Kidney (tissue), 14 donors: Measurements from ENCODE around the gene CTDP1. TPM values are rescaled to one million over a fixed set of nuclear protein-coding genes. Genes with fewer than 3 reads are reported as not detected.

ENCODE experiments used
- DNase-seq, 5 donors: peaks; one replicate each; pipeline ENCODE4 v3.0.0-alpha.2; 2013 to 2020
- FAIRE-seq: peaks from 2 replicates; lab custom pipeline; 2012; peaks lifted over from hg19 to GRCh38; lab: Jason Lieb, UNC
- H3K27ac ChIP-seq, 2 donors: one replicate each; pipeline ENCODE4 v1.7.0; 2013; ENCODE audit warnings: low read depth in 2 of 2, low read length in 2 of 2, inconsistent platforms in 1 of 2
- H3K27me3 ChIP-seq: one replicate; pipeline ENCODE4 v1.7.1; 2013; ENCODE audit warnings: low read length, inconsistent platforms; ENCODE audit not compliant: control insufficient read depth, insufficient read depth
- H3K36me3 ChIP-seq, 3 donors: one replicate each; pipeline versions ENCODE4 v1.7.0 to v1.7.1; 2013; ENCODE audit warnings: low read length in 3 of 3, control low read depth in 1 of 3, inconsistent platforms in 1 of 3; ENCODE audit not compliant: insufficient read depth in 3 of 3, control insufficient read depth in 2 of 3
- H3K4me1 ChIP-seq, 3 donors: one replicate each; pipeline versions ENCODE4 v1.7.0 to v1.7.1; 2013; ENCODE audit warnings: low read length in 3 of 3, inconsistent platforms in 1 of 3, low read depth in 1 of 3; ENCODE audit not compliant: control insufficient read depth in 2 of 3, insufficient read depth in 2 of 3
- H3K4me3 ChIP-seq, 3 donors: one replicate each; pipeline versions ENCODE4 v1.7.0 to v1.8.1; 2013; ENCODE audit warnings: low read length in 3 of 3, control low read depth in 1 of 3, inconsistent platforms in 1 of 3
- H3K9ac ChIP-seq, 3 donors: one replicate each; pipeline versions ENCODE4 v1.7.0 to v1.7.1; 2013; ENCODE audit warnings: low read length in 3 of 3, control low read depth in 1 of 3, inconsistent platforms in 1 of 3
- H3K9me3 ChIP-seq, 3 donors: one replicate each; pipeline versions ENCODE4 v1.7.0 to v1.7.1; 2013; ENCODE audit warnings: low read length in 3 of 3, control low read depth in 1 of 3, inconsistent platforms in 1 of 3; ENCODE audit not compliant: control insufficient read depth in 2 of 3, insufficient read depth in 1 of 3
- intact Hi-C: fragments of 100-400 bp; cut with DNase I; formaldehyde crosslinking; loops from one replicate; pipeline ENCODE4 v1.11.1; 2022
- polyA plus RNA-seq: library from polyadenylated mRNA; stranded (reverse); fragments of 350-450 nt; fragmentation: Illumina TruSeq; extraction: RNeasy Lipid Tissue Mini Kit (QIAGEN cat#74804); gene quantifications from one replicate; pipeline ENCODE4 v1.2.3, GENCODE V29; 2014; ENCODE audit warnings: low read depth, low replicate concordance; ENCODE audit not compliant: insufficient read depth
- total RNA-seq: library from RNA; stranded (reverse); fragmentation: NEBNext Ultra II Directional; extraction: Animal tissue kit (Norgen Biotek cat#: 25700); gene quantifications from one replicate; pipeline ENCODE4 v1.2.1, GENCODE V29; 2021
- TF ChIP-seq, protein P1 (sequence below): IDR thresholded peaks from 3 replicates; pipeline ENCODE4 v1.5.1; 2012; ENCODE audit warnings: mild to moderate bottlenecking, moderate library complexity, borderline replicate concordance; ENCODE audit not compliant: insufficient read depth; ENCODE audit errors: extremely low read depth
- donor health status: control.
- donor health status: control.
- donor health status: control.
- donor health status: control.
- donor health status: control.
- donor health status: DM: yes; HTN: yes; CAD: no.
- donor health status: Normal renal cell carcinoma (clear cell type).

The CTDP1 gene
- total and polyA plus RNA-seq, 2 donors from 2014 or later = 11.1 to 21.8 TPM

DNA sequence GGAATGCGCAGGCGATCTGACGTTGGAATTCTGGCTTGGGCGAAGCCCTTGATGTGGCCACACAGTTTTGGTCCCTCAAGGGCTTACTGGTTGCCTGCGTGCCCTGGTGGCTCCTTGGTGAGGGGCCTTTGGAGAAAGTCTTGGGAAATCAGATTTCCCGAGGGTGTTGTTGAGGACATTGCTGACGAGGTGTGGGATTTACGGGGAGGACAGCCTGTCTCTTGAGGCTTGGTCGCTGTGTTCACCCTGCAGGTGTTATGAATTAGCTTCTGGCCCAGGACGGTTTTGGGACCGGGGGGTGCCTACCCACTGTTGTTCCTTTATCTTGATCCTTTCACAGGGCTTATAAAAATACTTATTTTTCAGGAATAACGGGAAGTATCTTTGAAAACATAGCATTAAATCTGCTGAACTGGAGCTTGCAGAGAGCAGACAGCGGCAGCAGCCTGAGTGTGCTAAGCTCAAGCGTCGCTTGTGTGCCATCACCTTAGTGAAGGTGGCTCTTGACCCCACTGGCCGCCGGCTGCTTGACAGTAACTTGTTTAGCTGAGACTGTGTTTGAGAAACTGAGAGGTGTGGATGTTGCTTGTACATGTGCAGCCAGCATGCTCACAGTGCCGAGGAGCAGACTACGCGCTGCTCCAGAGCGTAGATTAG lies 4.2 kb downstream of the CTDP1 start:
- H3K27ac ChIP-seq = no peak overlapping the region
- no peaks in the 10 kb centered on the region for H3K36me3 ChIP-seq
- no peak overlapping the region for H3K9ac ChIP-seq
- H3K4me1 ChIP-seq = peaks cover 0 to 15% (median 7%) of the 10 kb centered on the region in 3 donors
- H3K9me3 ChIP-seq = no peaks in the 10 kb centered on the region
- H3K4me3 ChIP-seq = no peak overlapping the region
- TF ChIP-seq, protein P1, sequence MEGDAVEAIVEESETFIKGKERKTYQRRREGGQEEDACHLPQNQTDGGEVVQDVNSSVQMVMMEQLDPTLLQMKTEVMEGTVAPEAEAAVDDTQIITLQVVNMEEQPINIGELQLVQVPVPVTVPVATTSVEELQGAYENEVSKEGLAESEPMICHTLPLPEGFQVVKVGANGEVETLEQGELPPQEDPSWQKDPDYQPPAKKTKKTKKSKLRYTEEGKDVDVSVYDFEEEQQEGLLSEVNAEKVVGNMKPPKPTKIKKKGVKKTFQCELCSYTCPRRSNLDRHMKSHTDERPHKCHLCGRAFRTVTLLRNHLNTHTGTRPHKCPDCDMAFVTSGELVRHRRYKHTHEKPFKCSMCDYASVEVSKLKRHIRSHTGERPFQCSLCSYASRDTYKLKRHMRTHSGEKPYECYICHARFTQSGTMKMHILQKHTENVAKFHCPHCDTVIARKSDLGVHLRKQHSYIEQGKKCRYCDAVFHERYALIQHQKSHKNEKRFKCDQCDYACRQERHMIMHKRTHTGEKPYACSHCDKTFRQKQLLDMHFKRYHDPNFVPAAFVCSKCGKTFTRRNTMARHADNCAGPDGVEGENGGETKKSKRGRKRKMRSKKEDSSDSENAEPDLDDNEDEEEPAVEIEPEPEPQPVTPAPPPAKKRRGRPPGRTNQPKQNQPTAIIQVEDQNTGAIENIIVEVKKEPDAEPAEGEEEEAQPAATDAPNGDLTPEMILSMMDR = no peak
- FAIRE-seq = no peak
- no peaks in the 10 kb centered on the region for H3K27me3 ChIP-seq
- intact Hi-C loops = no loop called here
- DNase-seq = no peak

DNA sequence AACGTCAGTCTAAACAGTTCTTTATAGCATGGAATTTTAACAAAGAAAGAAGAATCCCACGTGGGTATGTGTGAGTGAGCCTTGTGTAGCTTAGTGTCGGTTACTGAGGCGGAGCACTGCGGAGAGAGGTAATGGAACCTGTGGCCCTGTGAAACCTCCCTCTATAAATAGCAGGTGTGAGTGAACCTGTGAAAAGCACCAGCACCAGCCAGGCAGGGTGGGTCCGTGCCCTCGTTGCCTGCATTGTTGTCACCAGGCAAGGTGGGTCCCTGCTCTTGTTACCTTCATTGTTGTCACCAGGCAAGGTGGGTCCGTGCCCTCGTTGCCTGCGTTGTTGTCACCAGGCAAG lies 4.7 kb downstream of the CTDP1 start:
- H3K36me3 ChIP-seq = no peaks in the 10 kb centered on the region
- no peak overlapping the region for H3K4me3 ChIP-seq
- intact Hi-C loops = no loop called here
- H3K9ac ChIP-seq = no peak overlapping the region
- no peak for FAIRE-seq
- H3K27me3 ChIP-seq = no peaks in the 10 kb centered on the region
- H3K4me1 ChIP-seq = peaks cover 0 to 15% (median 7%) of the 10 kb centered on the region in 3 donors
- H3K27ac ChIP-seq = no peak overlapping the region
- DNase-seq = no peak
- no peaks in the 10 kb centered on the region for H3K9me3 ChIP-seq
- TF ChIP-seq, protein P1 = no peak

DNA sequence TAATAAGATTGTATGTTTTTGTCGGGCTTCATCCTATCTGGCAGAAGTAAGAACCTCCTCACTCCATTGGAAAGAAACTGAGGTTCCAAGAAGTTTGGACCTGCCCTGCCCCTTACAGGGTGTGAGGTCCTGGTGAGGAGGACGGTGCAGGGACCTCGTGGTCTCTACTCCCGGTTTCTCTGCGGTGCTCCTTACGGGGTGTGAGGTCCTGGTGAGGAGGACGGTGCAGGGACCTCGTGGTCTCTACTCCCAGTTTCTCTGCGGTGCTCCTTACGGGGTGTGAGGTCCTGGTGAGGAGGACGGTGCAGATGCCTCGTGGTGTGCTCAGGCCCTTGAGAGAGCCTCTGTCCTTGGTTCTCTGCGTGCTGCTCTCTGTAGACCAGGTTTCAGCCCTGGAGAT lies 5.2 kb downstream of the CTDP1 start:
- no peaks in the 10 kb centered on the region for H3K27me3 ChIP-seq
- H3K4me3 ChIP-seq = no peak overlapping the region
- intact Hi-C loops = no loop called here
- H3K27ac ChIP-seq = no peak overlapping the region
- TF ChIP-seq, protein P1 = no peak
- no peaks in the 10 kb centered on the region for H3K9me3 ChIP-seq
- FAIRE-seq = no peak
- H3K4me1 ChIP-seq = peaks cover 0 to 15% (median 7%) of the 10 kb centered on the region in 3 donors
- no peak for DNase-seq
- no peaks in the 10 kb centered on the region for H3K36me3 ChIP-seq
- H3K9ac ChIP-seq = no peak overlapping the region

DNA sequence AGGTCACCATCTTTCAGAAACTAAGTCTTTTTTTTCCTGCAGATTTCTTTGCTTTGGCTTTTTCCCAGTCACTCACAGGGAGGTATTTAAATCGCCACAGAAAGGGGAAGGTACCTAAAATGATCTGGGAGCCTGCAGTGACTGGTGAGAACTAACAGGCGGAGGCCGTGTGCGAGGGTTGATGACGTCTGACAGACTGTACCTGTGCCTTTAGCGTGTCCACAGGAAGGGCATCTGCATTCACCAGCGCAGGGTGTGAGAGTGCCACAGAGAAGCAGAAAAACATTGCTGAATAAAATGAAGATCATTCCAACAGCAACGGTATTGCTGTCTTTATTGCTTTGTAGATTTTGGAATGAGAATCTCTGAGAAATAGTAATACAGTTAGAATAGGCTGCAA lies 5.7 kb downstream of the CTDP1 start:
- Histone ChIP-seq H3K9me3 (no peaks in the 10 kb centered on the region), H3K4me3 (no peak overlapping the region), H3K36me3 (no peaks in the 10 kb centered on the region), H3K9ac (no peak overlapping the region), H3K27ac (no peak overlapping the region), H3K27me3 (no peaks in the 10 kb centered on the region), H3K4me1 (peaks cover 0 to 15% (median 7%) of the 10 kb centered on the region in 3 donors)
- FAIRE-seq = no peak
- TF ChIP-seq, protein P1 = no peak
- DNase-seq = no peak
- intact Hi-C loops = no loop called here
